Neural crest cell (in vitro differentiated cells): ENCODE results near the gene EXOSC7. TPM values are rescaled to one million over a fixed set of nuclear protein-coding genes. Genes with fewer than 3 reads are reported as not detected.

Source experiments
- DNase-seq: peaks from one replicate; pipeline ENCODE4 v3.0.0; 2021; ENCODE audit warnings: low read depth, mixed read lengths, low spot score
- H3K27ac Mint-ChIP-seq: one replicate; pipeline ENCODE4 v1.8.0; 2021; ENCODE audit warnings: mild to moderate bottlenecking, mixed read lengths; ENCODE audit not compliant: unreplicated experiment
- H3K27me3 Mint-ChIP-seq: 2 replicates; pipeline ENCODE4 v1.8.0; 2021; ENCODE audit warnings: low read depth, mild to moderate bottlenecking, mixed read lengths
- H3K36me3 Mint-ChIP-seq: 2 replicates; pipeline ENCODE4 v1.8.0; 2021; ENCODE audit warnings: low read depth, mild to moderate bottlenecking, mixed read lengths
- H3K4me1 Mint-ChIP-seq: 2 replicates; pipeline ENCODE4 v1.8.0; 2021; ENCODE audit warnings: mixed read lengths
- H3K4me3 Mint-ChIP-seq: one replicate; pipeline ENCODE4 v1.8.0; 2021; ENCODE audit warnings: mild to moderate bottlenecking, mixed read lengths
- H3K9me3 Mint-ChIP-seq: 2 replicates; pipeline ENCODE4 v1.8.0; 2021; ENCODE audit warnings: mixed read lengths
- total RNA-seq: library from RNA; stranded (reverse); gene quantifications from 2 replicates; pipeline ENCODE4 v1.2.1, GENCODE V29; 2021
- TF ChIP-seq, protein P1 (sequence below): fragments of 200-600 bp; sonication (generic); conservative IDR thresholded peaks from 2 replicates; pipeline ENCODE4 v1.5.0; 2021; ENCODE audit warnings: antibody characterized with exemption, mild to moderate bottlenecking

EXOSC7 gene
- total RNA-seq, 1 donor from 2014 or later: 50.7 TPM

DNA sequence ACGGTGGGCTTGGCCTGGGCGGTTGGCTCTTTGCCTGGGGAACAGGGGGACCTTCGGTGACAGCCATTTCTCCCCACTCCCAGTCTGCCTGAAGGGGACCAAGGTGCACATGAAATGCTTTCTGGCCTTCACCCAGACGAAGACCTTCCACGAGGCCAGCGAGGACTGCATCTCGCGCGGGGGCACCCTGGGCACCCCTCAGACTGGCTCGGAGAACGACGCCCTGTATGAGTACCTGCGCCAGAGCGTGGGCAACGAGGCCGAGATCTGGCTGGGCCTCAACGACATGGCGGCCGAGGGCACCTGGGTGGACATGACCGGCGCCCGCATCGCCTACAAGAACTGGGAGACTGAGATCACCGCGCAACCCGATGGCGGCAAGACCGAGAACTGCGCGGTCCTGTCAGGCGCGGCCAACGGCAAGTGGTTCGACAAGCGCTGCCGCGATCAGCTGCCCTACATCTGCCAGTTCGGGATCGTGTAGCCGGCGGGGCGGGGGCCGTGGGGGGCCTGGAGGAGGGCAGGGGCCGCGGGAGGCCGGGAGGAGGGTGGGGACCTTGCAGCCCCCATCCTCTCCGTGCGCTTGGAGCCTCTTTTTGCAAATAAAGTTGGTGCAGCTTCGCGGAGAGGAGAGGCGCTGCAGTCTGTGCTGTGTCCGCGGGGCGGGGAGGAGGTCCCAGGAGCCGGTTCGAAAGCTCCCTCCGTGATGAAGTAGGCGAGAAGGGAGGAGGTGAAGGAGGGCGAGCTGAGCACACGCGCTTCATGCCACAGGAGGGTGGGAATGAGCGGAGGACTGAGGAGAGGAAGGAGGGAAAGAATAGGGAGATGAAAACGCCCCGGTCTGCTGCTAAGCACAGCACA is 59.6 kb downstream of the EXOSC7 start:
- Mint-ChIP-seq H3K27me3 (peaks cover 28% of the 10 kb centered on the region), H3K9me3 (no peaks in the 10 kb centered on the region), H3K4me1 (peaks cover 8% of the 10 kb centered on the region), H3K36me3 (no peaks in the 10 kb centered on the region), H3K27ac (no peak overlapping the region), H3K4me3 (peak overlapping the region; percentile 44)
- DNase-seq: no peak
- TF ChIP-seq, protein P1, sequence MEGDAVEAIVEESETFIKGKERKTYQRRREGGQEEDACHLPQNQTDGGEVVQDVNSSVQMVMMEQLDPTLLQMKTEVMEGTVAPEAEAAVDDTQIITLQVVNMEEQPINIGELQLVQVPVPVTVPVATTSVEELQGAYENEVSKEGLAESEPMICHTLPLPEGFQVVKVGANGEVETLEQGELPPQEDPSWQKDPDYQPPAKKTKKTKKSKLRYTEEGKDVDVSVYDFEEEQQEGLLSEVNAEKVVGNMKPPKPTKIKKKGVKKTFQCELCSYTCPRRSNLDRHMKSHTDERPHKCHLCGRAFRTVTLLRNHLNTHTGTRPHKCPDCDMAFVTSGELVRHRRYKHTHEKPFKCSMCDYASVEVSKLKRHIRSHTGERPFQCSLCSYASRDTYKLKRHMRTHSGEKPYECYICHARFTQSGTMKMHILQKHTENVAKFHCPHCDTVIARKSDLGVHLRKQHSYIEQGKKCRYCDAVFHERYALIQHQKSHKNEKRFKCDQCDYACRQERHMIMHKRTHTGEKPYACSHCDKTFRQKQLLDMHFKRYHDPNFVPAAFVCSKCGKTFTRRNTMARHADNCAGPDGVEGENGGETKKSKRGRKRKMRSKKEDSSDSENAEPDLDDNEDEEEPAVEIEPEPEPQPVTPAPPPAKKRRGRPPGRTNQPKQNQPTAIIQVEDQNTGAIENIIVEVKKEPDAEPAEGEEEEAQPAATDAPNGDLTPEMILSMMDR: no peak

DNA sequence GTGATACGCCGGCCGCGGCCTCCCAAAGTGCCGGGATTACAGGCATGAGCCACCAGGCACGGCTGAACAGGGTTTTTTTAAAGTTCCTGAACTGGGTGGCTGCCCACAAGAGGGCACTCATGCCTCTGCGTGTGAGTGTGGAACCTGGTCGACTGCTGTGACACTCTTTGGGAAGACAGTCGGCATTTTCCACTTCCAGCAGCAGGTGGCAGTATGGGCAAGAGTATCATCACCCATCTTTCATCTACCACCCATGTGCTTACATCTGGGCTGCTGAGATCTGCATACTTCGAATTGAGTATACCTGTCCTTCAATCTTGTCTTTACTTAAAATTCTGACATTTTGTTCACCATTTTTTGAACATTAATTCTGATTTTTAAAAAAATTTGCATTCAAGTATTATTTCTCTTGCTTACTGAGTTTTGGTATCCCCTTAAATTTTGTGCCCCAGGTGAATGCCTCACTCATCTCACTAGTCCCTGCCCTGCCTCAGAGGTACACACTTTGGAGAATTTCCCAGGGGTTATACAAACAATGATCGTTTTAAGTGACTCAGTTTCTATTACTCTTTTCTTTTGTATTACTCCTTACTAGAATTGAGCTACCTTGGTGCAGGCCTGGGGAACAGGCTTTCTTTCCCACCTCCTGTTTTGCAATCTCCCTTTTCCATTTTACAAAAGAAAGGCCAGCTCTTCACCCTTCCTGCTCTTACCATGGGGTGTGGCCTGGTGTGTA is 61.8 kb downstream of the EXOSC7 start:
- DNase-seq: peak; percentile 96
- Mint-ChIP-seq H3K9me3 (no peaks in the 10 kb centered on the region), H3K27me3 (peaks cover 28% of the 10 kb centered on the region), H3K4me1 (peaks cover 8% of the 10 kb centered on the region), H3K4me3 (peak overlapping the region; percentile 33), H3K36me3 (no peaks in the 10 kb centered on the region), H3K27ac (no peak overlapping the region)
- TF ChIP-seq, protein P1: peak; percentile 97

DNA sequence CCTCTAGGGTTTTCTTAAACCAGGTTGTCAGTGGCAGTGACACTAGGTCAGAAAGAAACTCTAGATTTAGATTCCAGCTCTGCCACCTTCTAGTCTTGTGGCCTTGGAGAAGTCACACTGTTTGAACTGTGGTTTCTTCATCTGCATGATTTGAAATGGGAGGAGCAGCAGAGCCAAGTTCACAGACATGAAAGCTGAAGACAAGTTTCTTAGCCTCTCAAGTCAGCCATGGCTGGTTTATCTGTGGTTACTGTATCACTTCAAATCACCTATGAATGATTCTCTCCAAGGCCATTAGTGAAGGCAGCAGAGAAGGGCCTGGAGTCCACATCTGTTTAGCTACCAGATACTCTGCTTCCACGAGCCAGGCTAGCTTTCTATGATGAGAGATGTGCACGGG is 65.6 kb downstream of the EXOSC7 start:
- Mint-ChIP-seq H3K27ac (no peak overlapping the region), H3K4me1 (peaks cover 4% of the 10 kb centered on the region), H3K27me3 (peaks cover 12% of the 10 kb centered on the region), H3K4me3 (no peak overlapping the region), H3K9me3 (no peaks in the 10 kb centered on the region), H3K36me3 (no peaks in the 10 kb centered on the region)
- DNase-seq: no peak
- TF ChIP-seq, protein P1: no peak

DNA sequence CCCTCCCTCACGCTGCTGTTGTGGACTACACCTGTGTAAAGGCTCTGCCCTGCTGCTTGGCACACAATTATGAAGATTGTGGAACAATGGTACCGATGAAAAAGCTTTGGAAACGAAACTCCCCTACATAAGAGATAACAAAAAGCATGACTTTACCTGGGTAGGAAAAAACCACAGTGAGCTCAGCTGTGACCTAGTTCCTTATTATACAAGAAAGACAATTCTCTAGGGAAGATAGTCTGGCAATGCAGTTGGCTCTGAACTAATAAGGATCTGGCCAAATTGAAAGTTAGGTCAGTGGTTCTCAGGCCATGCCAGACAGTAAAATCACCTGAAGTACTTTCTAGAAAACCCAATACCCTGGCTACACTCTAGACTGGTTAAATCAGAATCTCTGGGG is 66.1 kb downstream of the EXOSC7 start:
- H3K9me3 Mint-ChIP-seq: no peaks in the 10 kb centered on the region
- no peak for DNase-seq
- no peaks in the 10 kb centered on the region for H3K36me3 Mint-ChIP-seq
- peaks cover 4% of the 10 kb centered on the region for H3K4me1 Mint-ChIP-seq
- no peak overlapping the region for H3K4me3 Mint-ChIP-seq
- H3K27ac Mint-ChIP-seq: no peak overlapping the region
- TF ChIP-seq, protein P1: no peak
- peaks cover 15% of the 10 kb centered on the region for H3K27me3 Mint-ChIP-seq

DNA sequence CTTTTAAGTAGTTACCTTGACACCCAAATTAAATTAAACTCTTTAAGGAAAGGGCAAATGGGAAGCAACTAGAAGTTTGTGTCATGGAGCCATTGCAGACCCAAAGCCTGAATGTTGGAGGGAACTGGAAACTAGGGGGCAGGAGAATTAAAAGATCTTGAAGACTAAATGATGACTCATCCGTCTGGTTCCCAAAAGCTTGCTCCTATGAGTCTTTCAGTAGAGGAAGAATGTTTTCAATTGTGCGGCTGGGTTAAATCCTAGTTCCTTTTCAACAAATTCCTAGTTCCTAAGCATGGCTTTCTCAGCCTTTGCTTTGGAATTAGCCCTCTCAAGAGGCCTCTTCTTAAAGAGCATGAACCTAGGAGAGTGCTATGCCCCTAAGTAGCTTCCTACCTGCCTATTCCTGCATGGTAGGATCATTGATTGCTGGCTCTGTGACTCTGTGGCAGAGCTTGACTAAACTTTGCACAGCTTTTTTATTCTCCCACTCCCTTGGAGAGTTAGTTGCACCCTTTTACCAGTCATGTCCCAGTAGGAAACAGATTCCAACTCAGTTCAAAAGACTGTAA is 67.8 kb downstream of the EXOSC7 start:
- peaks cover 19% of the 10 kb centered on the region for H3K27me3 Mint-ChIP-seq
- H3K4me3 Mint-ChIP-seq: no peak overlapping the region
- no peak overlapping the region for H3K27ac Mint-ChIP-seq
- no peak for DNase-seq
- no peaks in the 10 kb centered on the region for H3K36me3 Mint-ChIP-seq
- H3K9me3 Mint-ChIP-seq: no peaks in the 10 kb centered on the region
- TF ChIP-seq, protein P1: no peak
- no peaks in the 10 kb centered on the region for H3K4me1 Mint-ChIP-seq
